HG03432 (cell line): ENCODE results near the gene CORO7.
"Not testable (repeated sequence)": the region's sequence is repeated elsewhere in the genome, so short reads cannot be mapped to it uniquely, and the experiment has no call there.

ENCODE experiments used
- ATAC-seq: cut with Tn5 transposase; IDR thresholded peaks from one replicate; pipeline ENCODE4 v1.9.1; 2021; ENCODE audit warnings: mild to moderate bottlenecking, moderate library complexity; ENCODE audit not compliant: unreplicated experiment

The CORO7 gene

GRCh38 chr16:4340443-4340842 is 76.0 kb downstream of the CORO7 start:
- no peak for ATAC-seq

DNA sequence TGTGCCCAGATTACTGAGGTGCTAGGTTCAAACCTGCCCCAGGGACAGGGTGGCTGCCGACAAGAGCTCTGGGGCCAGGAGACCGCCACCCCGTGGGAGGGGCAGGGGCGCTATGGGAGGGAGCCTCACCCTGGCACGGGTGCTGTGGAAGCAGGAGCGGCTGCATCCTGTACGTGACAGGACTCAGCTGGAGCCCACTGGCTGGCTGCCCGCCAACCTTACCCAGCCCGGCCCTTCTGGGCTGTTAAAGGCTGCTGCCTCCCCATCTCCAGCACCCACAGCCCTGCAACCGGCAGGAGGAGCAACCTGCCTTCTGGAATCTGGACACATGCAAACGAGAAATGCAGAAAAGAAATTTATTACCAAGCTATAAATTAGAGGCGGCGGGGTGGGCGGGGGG is 76.5 kb downstream of the CORO7 start:
- ATAC-seq, result no peak

DNA sequence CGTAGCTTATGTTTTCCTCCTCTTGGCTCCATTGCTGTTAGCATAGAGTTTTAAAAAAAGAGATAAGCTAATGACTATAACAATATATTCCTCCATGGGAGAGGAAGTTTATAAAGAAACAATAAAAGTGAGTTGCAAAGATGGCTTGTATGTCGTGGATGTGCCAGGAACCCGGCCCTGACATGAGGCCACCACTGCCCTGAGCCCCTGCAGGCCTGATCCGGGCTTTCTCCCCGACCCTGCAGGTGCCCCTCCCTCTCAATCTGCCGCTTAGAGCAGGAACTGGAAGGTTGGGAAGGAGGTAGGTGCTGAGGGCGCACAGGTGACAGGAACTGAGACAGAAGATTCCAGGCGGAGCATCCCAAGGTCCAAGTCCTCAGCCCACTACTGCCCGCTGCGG is 76.9 kb downstream of the CORO7 start:
- ATAC-seq, result no peak

DNA sequence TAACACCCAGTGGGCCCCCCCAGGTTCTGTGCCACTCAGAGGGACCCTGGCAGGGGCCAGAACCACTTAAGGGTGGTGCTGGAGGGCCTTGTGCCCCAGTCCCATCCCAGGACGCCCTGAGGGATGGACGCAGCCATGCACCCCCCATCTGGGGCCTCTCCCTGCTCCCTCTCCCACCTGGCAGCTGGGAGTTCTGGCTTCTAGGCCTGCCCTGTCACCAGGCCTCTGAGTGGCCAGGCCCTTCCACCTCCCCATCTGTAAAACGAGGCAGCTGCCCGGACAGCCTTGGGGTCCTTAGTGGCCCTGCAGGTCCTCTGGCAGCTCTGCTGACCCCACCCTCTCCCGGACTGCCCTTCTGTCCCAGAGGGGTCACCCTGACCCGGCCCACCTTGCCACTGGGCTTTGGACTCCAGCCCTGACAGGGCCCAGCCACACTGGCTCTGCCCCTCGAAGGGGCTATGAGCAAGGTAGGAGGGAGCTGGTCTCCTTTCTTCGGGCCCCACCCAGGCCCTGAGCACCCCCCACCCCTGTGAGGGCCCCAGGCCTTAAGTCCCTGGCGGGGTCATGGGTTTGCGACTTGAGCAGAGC is 77.6 kb downstream of the CORO7 start:
- no peak for ATAC-seq

DNA sequence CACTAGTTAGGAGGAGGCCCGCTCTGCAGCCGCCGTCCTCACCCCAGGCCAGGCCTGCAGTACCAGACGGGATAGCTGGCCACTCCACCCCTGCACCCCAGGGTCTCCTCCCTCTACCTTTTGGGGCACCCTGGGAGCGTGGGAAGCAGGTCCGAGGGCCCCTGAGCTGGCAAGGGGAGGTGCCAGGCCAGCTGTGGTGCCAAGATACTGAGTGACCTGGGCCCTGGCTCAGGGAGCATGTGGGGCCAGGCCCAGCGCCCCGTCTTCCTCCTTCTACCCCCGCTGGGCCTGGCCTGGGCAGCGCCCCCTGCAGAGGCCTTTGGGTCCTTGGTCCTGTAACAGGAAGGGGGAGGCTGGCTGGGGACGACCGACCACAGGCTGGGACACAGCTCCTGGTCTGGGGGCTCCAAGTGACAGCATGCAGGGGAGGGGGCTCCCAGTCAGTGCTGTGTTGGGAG is 78.2 kb downstream of the CORO7 start:
- no peak for ATAC-seq

DNA sequence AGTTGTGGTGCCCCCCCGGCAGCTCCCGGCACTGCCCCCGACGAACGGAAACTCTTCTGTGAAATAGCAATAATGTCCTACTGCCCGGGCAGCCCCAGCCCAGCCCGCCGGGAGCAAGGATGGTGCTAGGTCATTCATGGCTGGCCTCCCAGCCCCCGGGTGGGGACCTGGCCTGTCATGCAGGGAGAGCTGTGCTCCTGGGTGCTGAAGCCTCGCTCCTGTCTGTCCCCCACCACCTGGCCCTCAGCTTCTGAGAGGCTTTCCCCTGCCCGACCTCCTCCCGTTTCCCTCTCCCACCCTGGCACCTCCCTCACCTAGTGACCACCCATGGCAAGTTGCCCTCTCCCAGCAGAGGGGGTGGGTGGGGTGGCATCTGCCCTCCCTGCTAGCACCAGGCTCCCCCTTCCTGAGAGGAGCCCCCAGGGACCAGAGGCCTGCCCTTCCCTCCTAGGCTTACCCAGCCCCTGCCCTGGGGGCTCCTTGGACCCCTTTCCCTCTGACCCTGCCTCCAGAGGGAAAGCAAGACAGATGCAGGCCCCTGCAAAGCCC is 78.8 kb downstream of the CORO7 start:
- no peak for ATAC-seq

DNA sequence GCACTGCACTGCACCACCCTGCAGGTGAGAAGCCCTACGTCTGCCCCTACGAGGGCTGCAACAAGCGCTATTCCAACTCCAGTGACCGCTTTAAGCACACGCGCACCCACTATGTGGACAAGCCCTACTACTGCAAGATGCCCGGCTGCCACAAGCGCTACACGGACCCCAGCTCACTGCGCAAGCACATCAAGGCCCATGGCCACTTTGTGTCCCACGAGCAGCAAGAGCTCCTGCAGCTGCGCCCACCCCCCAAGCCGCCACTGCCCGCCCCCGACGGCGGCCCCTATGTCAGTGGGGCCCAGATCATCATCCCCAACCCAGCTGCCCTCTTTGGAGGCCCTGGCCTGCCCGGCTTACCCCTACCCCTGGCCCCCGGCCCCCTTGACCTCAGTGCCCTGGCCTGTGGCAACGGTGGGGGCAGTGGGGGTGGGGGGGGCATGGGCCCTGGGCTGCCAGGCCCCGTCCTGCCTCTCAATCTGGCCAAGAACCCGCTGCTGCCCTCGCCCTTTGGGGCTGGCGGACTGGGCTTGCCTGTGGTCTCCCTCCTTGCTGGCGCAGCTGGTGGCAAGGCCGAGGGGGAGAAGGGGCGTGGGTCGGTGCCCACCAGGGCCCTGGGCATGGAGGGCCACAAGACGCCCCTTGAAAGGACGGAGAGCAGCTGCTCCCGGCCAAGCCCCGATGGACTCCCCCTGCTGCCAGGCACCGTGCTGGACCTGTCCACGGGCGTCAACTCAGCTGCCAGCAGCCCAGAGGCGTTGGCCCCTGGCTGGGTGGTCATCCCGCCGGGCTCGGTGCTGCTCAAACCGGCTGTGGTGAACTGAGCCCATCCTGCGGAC is 79.5 kb downstream of the CORO7 start:
- ATAC-seq, result no peak

DNA sequence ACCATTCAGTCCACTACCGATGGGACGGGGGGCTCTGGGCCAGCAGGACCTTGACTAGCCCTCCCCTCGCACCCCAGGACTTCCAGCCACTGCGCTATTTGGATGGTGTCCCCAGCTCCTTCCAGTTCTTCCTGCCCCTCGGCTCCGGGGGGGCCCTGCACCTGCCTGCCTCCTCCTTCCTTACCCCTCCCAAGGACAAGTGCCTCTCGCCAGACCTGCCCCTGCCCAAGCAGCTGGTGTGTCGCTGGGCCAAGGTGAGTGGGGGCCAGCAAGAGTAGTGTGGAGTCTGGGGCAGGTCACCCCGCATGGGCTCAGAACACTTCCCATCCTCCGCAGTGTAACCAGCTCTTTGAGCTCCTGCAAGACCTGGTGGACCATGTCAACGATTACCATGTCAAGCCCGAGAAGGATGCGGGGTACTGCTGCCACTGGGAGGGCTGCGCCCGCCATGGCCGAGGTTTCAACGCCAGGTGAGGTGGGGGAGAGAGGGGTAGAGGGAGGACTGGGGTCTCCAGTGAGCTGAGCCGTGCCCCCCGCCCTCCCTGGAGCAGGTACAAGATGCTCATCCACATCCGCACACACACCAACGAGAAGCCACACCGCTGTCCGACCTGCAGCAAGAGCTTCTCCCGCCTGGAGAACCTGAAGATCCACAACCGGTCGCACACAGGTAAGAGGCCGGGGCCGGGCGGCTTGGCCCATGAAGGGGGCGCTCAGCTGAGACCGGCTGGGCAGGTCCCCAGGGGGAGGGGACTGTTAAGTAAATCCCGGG is 81.5 kb downstream of the CORO7 start:
- ATAC-seq, result no peak

- ATAC-seq, result not testable (repeated sequence)
Measured at GRCh38 chr16:4333714-4334113, 82.7 kb downstream of the CORO7 start.

GRCh38 chr16:4333308-4333638 is 83.1 kb downstream of the CORO7 start:
- no peak for ATAC-seq

- no peak for ATAC-seq
Measured at GRCh38 chr16:4332623-4333307, 83.6 kb downstream of the CORO7 start.

DNA sequence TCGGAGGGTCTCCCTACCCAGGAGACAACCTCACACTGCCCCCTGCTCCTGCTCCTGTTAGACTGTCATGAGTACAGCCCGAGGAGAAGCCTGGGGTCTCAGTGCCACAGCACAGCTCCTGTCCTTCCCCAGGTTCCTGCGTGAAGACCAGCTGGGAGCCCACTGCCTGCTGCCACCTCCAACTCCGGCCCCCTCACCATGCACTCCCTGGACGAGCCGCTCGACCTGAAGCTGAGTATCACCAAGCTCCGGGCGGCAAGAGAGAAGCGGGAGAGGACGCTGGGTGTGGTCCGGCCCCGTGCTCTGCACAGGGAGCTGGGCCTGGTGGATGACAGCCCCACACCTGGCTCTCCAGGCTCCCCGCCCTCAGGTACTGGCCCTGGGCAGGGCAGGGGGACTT is 84.3 kb downstream of the CORO7 start:
- ATAC-seq, result no peak

- ATAC-seq, result peak; percentile 52
Measured at GRCh38 chr16:4330277-4330874, 86.0 kb downstream of the CORO7 start.

- no peak for ATAC-seq
Measured at GRCh38 chr16:4328782-4329775, 87.3 kb downstream of the CORO7 start.

- ATAC-seq, result peak; percentile 58
Measured at GRCh38 chr16:4328046-4328781, 88.2 kb downstream of the CORO7 start.

DNA sequence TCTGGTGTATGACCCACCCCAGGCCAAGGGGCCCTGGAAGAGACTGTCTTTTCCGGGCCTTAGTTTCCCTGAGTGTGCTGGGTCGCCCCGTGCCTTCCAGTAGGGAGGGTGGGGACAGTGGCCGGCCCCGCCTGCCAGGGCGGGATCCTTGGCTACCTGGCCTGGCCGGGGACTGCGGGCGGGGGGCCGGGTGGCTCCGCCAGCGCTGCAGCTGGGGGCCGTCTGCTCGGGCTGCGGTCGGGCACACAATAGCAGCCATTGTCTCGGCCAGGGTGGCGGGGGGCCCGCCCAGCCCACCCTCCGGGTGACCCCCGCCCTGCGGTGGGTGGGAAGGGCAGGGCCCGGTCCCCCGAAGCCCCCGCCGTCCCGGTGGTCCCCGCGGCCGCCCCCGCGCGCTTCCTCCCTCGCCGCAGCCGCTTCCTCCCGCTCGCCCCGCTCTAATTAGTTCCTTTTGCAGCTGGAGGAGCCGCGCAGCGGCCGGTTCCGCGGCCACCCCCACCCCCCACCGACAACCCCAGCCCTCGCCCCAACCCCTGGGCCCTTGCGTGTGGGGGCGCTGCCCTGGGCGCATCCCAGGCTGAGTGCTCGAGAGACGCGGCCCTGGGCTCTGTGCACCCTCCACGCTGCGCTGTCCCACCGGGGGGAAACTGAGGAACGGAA is 88.9 kb downstream of the CORO7 start:
- no peak for ATAC-seq

DNA sequence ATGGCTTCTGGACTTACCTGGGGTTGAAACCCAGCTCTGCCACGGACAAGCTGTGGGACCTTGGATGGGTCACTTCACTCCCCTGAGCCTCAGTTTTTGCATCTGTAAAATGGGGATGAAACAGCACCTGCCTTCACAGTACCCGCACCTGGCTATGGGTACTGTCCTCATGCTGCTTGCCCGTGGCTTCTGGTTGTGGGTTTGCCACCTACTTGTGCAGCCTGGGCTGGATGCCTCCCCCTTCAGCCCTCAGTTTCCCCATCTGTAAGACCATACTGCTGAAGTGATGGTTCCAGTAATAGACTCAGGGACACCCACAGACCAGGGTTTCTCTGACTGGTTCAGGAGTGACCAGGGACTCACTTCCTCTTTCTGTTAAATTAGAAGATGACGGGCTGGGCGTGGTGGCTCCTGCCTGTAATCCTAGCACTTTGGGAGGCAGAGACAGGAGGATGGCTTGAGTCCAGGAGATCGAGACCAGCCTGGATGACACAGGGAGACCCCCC is 91.1 kb downstream of the CORO7 start:
- no peak for ATAC-seq
